CD4-positive, alpha-beta T cell (primary cell): Measurements from ENCODE around the gene ADK. TPM values are rescaled to one million over a fixed set of nuclear protein-coding genes. Genes with fewer than 3 reads are reported as not detected.

ENCODE experiments used
- ATAC-seq: fragments of 200-7000 bp; cut with Tn5 transposase; one replicate; pipeline ENCODE4 v1.10.0; 2022; ENCODE audit warnings: mild to moderate bottlenecking; ENCODE audit not compliant: poor library complexity
- CTCF ChIA-PET: fragments of 350-600 bp; sonication (Branson Sonifier 250); formaldehyde crosslinking; loops from one replicate; lab custom pipeline; 2021; ENCODE audit warnings: antibody characterized with exemption, inconsistent platforms; lab: Charles Lee
- POLR2A ChIA-PET: fragments of 350-600 bp; sonication (Branson Sonifier 250); formaldehyde crosslinking; loops from one replicate; lab custom pipeline; 2021; ENCODE audit warnings: antibody characterized with exemption, inconsistent platforms; lab: Charles Lee
- DNase-seq, 14 experiments: peaks; one replicate each; pipeline ENCODE4 v3.0.0-alpha.2; 2013 to 2020; ENCODE audit warnings: mixed read lengths in 2 of 14
- H3K27ac ChIP-seq, 2 donors: one replicate each; pipeline versions ENCODE4 v1.5.1 to v1.7.0; 2013; ENCODE audit warnings: low read length in 2 of 2, low read depth in 1 of 2, mild to moderate bottlenecking in 1 of 2
- H3K27me3 ChIP-seq, 2 experiments: 1 replicate in 1 of 2; 2 replicates in 1 of 2; pipeline versions ENCODE4 v1.6.1 to v1.7.0; 2013; ENCODE audit warnings: low read length in 2 of 2, control low read depth in 1 of 2, mild to moderate bottlenecking in 1 of 2, moderate library complexity in 1 of 2; ENCODE audit not compliant: insufficient read depth in 2 of 2, control insufficient read depth in 1 of 2
- H3K36me3 ChIP-seq: one replicate; pipeline ENCODE4 v1.6.1; 2013; ENCODE audit warnings: low read length, control low read depth; ENCODE audit not compliant: insufficient read depth
- H3K4me1 ChIP-seq: one replicate; pipeline ENCODE4 v1.6.1; 2013; ENCODE audit warnings: low read length, control low read depth; ENCODE audit not compliant: insufficient read depth
- H3K4me3 ChIP-seq: one replicate; pipeline ENCODE4 v1.5.1; 2013; ENCODE audit warnings: mild to moderate bottlenecking, low read length, moderate library complexity
- H3K9me3 ChIP-seq, 2 experiments: 1 replicate in 1 of 2; 2 replicates in 1 of 2; pipeline versions ENCODE4 v1.6.1 to v1.7.0; 2013; ENCODE audit warnings: low read length in 2 of 2, mild to moderate bottlenecking in 2 of 2, control low read depth in 1 of 2, moderate library complexity in 1 of 2; ENCODE audit not compliant: control insufficient read depth in 1 of 2, insufficient read depth in 1 of 2
- H3K27ac Mint-ChIP-seq: one replicate; pipeline ENCODE4 v1.8.0; 2020; ENCODE audit warnings: mixed read lengths
- H3K27me3 Mint-ChIP-seq: one replicate; pipeline ENCODE4 v1.8.0; 2021; ENCODE audit warnings: mixed read lengths
- H3K36me3 Mint-ChIP-seq: one replicate; pipeline ENCODE4 v1.8.0; 2021; ENCODE audit warnings: low read depth, mixed read lengths
- H3K4me1 Mint-ChIP-seq: one replicate; pipeline ENCODE4 v1.8.0; 2021; ENCODE audit warnings: low read depth, mixed read lengths
- H3K4me3 Mint-ChIP-seq: one replicate; pipeline ENCODE4 v1.8.0; 2020; ENCODE audit warnings: mild to moderate bottlenecking, mixed read lengths
- H3K9me3 Mint-ChIP-seq: one replicate; pipeline ENCODE4 v1.8.0; 2020; ENCODE audit warnings: mixed read lengths
- intact Hi-C, 2 experiments: fragments of 100-400 bp; cut with DNase I in 1 of 2; cut with micrococcal nuclease in 1 of 2; formaldehyde crosslinking; loops; one replicate each; pipeline versions ENCODE4 v1.15.1 to v1.9.0; 2023 to 2025; cut with DNase I, micrococcal nuclease
- total RNA-seq, 174 experiments: library from RNA in 2 of 174; stranded (reverse) in 2 of 174; gene quantifications; one replicate each; pipeline ENCODE4 v1.2.3 and lab custom pipeline; 2021 to 2026
- TF ChIP-seq, protein P1 (sequence below): fragments of 200-600 bp; IDR thresholded peaks from one replicate; pipeline ENCODE4 v1.8.0; 2022; ENCODE audit warnings: antibody characterized with exemption, mild to moderate bottlenecking

ADK gene
- total RNA-seq, 2 experiments from 2014 or later, result 15.3 to 17.6 TPM

DNA sequence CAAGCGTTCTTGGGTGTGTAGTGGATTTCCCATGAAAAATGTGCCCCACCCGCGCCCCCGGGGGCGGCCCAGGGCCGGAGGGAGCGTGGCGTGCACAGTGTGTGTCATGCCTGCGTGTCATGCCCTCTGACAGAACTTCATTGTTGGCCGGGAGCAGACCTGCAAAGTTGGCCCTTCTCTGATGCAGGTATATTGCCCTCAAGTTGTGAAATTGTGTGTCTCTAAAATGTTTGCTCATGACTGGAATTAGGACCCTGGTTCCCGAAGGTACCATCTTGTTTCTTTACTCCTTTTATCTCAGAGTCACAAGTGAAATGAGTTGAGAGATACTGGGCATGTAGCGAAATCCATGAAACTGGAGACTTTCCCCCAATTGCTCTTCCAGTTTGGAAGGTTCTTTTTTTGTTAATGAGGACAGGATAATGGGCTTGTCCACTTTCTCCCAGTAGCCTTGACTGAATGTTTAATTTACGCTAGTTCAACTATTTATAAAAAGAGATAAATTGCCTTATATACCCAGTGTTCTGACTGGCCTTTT is 26.2 kb downstream of the ADK start:
- H3K36me3 Mint-ChIP-seq, result peaks cover 9% of the 10 kb centered on the region
- CTCF ChIA-PET, result interaction anchor here (0.8 to 0.9 kb wide), 3 partner anchors 12 to 36 kb away, joined by 3 read pairs; no protein-coding TSS in a partner anchor

DNA sequence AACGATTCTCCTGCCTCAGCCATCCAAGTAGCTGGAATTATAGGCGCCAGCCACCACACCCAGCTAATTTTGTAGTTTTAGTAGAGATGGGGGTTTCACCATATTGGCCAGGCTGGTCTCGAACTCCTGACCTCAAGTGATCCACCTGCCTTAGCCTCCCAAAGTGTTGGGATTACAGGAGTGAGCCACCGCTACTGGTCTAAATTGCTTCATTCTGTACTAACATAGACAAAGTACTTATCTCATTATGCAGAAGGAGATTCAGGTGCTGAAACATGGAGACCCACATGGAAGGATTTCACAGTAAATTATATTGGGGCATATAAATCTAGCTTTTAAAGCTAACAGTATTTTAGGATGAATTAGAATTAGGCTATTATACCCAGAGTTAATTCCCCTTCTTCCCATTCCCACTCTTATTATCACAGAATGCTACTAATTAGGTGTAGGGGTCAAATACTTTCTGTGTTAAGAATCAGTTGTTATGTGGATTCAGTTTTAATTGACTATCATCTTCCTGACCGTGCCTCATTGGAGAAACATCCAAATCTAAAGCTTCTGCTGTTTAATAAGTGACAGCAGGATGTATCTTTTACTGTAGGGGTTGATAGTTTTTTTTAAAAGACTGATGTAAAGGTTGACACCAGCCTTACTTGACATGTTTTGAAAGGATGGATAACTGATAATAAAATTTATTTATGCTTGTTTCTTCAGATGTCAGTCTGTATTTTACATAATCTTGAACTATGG is 27.2 kb downstream of the ADK start:
- peaks cover 53% of the 10 kb centered on the region for H3K4me1 Mint-ChIP-seq
- no peaks in the 10 kb centered on the region for H3K9me3 Mint-ChIP-seq
- H3K4me3 Mint-ChIP-seq, result peak overlapping the region; percentile 71
- ATAC-seq (no peak), DNase-seq (no peak)
- H3K27ac Mint-ChIP-seq, result peak overlapping the region; percentile 78
- Histone ChIP-seq H3K27me3 (no peaks in the 10 kb centered on the region), H3K27ac (peak overlapping the region in 1 of 2 donors; percentile 0), H3K9me3 (no peaks in the 10 kb centered on the region), H3K36me3 (no peaks in the 10 kb centered on the region), H3K4me1 (peaks cover 26% of the 10 kb centered on the region), H3K4me3 (no peak overlapping the region)
- CTCF ChIA-PET, result interaction anchor here (0.6 to 1.1 kb wide), 3 partner anchors 14 to 35 kb away, joined by 3 to 6 read pairs (median 3); partner anchors contain the start of gene AP3M1
- TF ChIP-seq, protein P1, sequence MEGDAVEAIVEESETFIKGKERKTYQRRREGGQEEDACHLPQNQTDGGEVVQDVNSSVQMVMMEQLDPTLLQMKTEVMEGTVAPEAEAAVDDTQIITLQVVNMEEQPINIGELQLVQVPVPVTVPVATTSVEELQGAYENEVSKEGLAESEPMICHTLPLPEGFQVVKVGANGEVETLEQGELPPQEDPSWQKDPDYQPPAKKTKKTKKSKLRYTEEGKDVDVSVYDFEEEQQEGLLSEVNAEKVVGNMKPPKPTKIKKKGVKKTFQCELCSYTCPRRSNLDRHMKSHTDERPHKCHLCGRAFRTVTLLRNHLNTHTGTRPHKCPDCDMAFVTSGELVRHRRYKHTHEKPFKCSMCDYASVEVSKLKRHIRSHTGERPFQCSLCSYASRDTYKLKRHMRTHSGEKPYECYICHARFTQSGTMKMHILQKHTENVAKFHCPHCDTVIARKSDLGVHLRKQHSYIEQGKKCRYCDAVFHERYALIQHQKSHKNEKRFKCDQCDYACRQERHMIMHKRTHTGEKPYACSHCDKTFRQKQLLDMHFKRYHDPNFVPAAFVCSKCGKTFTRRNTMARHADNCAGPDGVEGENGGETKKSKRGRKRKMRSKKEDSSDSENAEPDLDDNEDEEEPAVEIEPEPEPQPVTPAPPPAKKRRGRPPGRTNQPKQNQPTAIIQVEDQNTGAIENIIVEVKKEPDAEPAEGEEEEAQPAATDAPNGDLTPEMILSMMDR, result no peak
- POLR2A ChIA-PET, result interaction anchor here (3.1 to 4.4 kb wide), 3 partner anchors 12 to 50 kb away, joined by 28 to 58 read pairs (median 46); partner anchors contain the start of genes ADK and AP3M1
- no peaks in the 10 kb centered on the region for H3K27me3 Mint-ChIP-seq
- peaks cover 9% of the 10 kb centered on the region for H3K36me3 Mint-ChIP-seq
- intact Hi-C loops, result loop anchor here in 1 of 2 experiments (1.0 to 10.0 kb wide), 2 partner anchors 50 to 183 kb away; partner anchors contain the start of gene VCL

More for the DNA sequence above, 26.2 kb downstream of the ADK start:
- Histone ChIP-seq H3K4me1 (peaks cover 26% of the 10 kb centered on the region), H3K27me3 (no peaks in the 10 kb centered on the region), H3K9me3 (no peaks in the 10 kb centered on the region), H3K4me3 (peak overlapping the region; percentile 84), H3K36me3 (no peaks in the 10 kb centered on the region), H3K27ac (peak overlapping the region; percentile 84 to 90)
- ATAC-seq, result no peak
- no peaks in the 10 kb centered on the region for H3K9me3 Mint-ChIP-seq
- intact Hi-C loops, result loop anchor here in 1 of 2 experiments (2.0 to 10.0 kb wide), 2 partner anchors 36 to 182 kb away; partner anchors contain the start of gene VCL
- no peaks in the 10 kb centered on the region for H3K27me3 Mint-ChIP-seq
- H3K4me1 Mint-ChIP-seq, result peaks cover 53% of the 10 kb centered on the region
- peak in 12 of 14 experiments; percentile 7 to 71 (median 22) for DNase-seq
- TF ChIP-seq, protein P1, result no peak
- H3K4me3 Mint-ChIP-seq, result peak overlapping the region; percentile 95
- H3K27ac Mint-ChIP-seq, result peak overlapping the region; percentile 98
- POLR2A ChIA-PET, result interaction anchor here (1.3 to 4.4 kb wide), 8 partner anchors 13 to 934 kb away, joined by 4 to 58 read pairs (median 6); partner anchors contain the start of genes ADK, AP3M1 and SAMD8

DNA sequence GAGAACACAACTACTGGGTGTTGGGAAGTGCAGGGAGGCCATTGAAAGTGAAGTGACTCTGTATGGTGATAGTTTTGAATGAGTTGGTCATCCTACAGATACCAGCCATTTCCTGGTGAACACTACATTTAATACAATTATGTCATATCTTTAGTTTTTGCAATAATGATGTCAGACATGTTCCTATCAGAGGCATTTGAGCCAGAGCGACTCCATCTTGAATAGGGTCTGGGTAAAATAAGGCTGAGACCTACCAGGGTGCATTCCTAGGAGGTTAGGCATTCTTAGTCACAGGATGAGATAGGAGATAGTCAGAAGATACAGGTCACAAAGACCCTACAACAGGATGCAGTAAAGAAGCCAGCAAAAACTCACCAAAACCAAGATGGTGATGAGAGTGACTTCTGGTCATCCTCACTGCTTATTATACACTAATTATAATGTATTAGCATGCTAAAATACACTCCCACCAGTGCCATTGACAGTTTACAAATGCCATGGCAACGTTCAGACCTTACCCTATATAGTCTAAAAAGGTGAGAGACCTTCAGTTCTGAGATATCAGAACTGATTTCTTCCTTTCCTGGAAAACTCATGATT is 28.2 kb downstream of the ADK start:
- no peak overlapping the region for H3K4me3 ChIP-seq
- DNase-seq, result no peak
- Mint-ChIP-seq H3K36me3 (peaks cover 9% of the 10 kb centered on the region), H3K27me3 (no peaks in the 10 kb centered on the region), H3K4me3 (peak overlapping the region; percentile 71), H3K27ac (peak overlapping the region; percentile 78), H3K4me1 (peaks cover 53% of the 10 kb centered on the region), H3K9me3 (no peaks in the 10 kb centered on the region)
- no peaks in the 10 kb centered on the region for H3K27me3 ChIP-seq
- CTCF ChIA-PET, result no interaction called here
- intact Hi-C loops, result loop anchor here in 1 of 2 experiments (10.0 kb wide), 1 partner anchor 184 kb away; the partner anchor contains the start of gene VCL
- POLR2A ChIA-PET, result interaction anchor here (1.2 to 3.6 kb wide), 2 partner anchors 11 kb away, joined by 3 to 46 read pairs; no protein-coding TSS in a partner anchor
- no peaks in the 10 kb centered on the region for H3K36me3 ChIP-seq
- peaks cover 26% of the 10 kb centered on the region for H3K4me1 ChIP-seq
- TF ChIP-seq, protein P1, result no peak
- ATAC-seq, result no peak
- H3K27ac ChIP-seq, result no peak overlapping the region
- H3K9me3 ChIP-seq, result no peaks in the 10 kb centered on the region
